ENCODE measurements around the gene TOP2A.

DNA sequence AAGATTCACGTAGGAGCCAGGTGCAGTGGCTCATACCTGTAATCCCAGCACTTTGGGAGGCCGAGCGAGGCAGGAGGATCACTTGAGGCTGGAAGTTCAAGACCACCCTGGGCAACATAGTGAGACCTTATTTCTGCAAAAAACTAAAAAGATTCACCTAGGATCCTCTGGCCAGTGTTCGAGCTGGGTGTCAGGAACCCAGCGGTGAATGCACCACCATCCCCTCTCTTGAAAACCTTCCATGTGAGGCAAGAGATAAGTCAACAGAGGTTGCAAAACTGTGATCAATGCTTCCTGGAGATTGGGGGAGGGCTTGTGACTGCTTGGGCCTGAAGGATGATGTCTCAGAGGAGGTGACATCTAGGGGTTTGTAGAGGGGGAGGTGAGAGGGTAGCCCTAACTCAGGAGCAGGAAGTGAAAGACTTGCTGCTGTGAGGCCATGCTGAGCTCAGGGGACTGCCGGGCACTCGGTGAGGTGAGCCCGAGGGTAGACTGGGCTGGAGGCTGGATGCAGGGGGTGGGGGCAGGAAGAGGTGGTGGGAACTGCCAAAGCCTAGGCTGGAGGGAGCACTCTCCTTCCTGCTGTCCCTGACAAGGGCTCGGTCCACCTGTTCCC lies 64.8 kb downstream of the TOP2A start:
- TF ChIP-seq, protein P1, sequence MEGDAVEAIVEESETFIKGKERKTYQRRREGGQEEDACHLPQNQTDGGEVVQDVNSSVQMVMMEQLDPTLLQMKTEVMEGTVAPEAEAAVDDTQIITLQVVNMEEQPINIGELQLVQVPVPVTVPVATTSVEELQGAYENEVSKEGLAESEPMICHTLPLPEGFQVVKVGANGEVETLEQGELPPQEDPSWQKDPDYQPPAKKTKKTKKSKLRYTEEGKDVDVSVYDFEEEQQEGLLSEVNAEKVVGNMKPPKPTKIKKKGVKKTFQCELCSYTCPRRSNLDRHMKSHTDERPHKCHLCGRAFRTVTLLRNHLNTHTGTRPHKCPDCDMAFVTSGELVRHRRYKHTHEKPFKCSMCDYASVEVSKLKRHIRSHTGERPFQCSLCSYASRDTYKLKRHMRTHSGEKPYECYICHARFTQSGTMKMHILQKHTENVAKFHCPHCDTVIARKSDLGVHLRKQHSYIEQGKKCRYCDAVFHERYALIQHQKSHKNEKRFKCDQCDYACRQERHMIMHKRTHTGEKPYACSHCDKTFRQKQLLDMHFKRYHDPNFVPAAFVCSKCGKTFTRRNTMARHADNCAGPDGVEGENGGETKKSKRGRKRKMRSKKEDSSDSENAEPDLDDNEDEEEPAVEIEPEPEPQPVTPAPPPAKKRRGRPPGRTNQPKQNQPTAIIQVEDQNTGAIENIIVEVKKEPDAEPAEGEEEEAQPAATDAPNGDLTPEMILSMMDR (conservative IDR thresholded peaks at IDR 0.05 in 1 of 2, IDR thresholded peaks at IDR 0.05 in 1 of 2; ENCODE audit: extremely low read depth in 1 of 2, insufficient read depth in 1 of 2, low read depth in 1 of 2, low read length in 2 of 2) = no peak
- no peak for TF ChIP-seq EZH2 (IDR thresholded peaks at IDR 0.05; ENCODE audit: borderline replicate concordance, low read length)
